C4-2B (cell line): ENCODE data around the gene LRWD1.

Experiments
- ZFX ChIP-seq: fragments of 450-650 bp; IDR thresholded peaks from 2 replicates; pipeline ENCODE4 v1.6.1; 2017
- TF ChIP-seq, protein P1 (sequence below): fragments of 450-650 bp; conservative IDR thresholded peaks from 2 replicates; pipeline ENCODE4 v1.5.1; 2017; ENCODE audit warnings: mild to moderate bottlenecking

DNA sequence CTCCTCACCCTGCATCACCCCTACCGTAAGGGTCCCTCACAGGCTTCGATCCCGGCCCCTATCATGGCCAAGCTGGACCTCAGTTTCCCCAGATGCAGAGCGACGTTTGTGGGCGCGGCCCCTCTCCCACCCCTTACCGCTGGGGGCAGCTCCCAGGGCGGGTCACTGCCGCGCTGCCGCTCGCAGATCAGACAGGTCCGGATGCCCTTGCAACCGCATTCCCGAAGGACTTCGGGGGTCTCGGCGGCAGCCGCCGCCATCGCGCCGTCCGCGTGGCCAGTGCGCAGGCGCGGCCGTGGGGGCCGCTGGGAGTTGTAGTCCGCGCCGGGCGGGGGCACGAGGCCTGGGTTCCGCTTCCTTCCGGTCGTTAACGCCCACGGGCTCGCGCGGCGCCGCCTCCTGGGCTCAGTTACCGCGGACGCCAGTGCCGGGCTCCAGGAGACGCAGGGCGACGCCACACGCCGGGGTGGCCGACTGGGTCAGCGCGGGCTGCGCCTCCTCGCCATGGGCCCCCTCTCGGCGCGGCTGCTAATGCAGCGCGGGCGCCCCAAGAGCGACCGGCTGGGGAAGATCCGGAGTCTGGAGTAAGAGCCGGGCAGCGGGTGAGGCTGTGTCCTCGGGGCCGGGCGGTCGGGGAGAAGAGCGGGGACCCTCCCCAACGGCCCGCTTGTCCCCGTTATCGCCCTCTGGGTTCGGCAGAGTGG lies at the start of gene LRWD1, which contains the start of gene ALKBH4:
- TF ChIP-seq, protein P1, sequence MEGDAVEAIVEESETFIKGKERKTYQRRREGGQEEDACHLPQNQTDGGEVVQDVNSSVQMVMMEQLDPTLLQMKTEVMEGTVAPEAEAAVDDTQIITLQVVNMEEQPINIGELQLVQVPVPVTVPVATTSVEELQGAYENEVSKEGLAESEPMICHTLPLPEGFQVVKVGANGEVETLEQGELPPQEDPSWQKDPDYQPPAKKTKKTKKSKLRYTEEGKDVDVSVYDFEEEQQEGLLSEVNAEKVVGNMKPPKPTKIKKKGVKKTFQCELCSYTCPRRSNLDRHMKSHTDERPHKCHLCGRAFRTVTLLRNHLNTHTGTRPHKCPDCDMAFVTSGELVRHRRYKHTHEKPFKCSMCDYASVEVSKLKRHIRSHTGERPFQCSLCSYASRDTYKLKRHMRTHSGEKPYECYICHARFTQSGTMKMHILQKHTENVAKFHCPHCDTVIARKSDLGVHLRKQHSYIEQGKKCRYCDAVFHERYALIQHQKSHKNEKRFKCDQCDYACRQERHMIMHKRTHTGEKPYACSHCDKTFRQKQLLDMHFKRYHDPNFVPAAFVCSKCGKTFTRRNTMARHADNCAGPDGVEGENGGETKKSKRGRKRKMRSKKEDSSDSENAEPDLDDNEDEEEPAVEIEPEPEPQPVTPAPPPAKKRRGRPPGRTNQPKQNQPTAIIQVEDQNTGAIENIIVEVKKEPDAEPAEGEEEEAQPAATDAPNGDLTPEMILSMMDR: no peak
- TF ChIP-seq ZFX: peak; percentile 36; the same call in 1 of the 2 replicates
